Esophagus squamous epithelium (tissue), 4 donors: ENCODE data around the gene FEZF1.

Experiments used
- CTCF ChIP-seq, 6 experiments: fragments of 450-650 bp in 4 of 6; fragments of 200-600 bp in 2 of 6; sonication (generic) in 2 of 6; IDR thresholded peaks; one replicate each; pipeline ENCODE4 v1.5.1; 2016 to 2019; ENCODE audit warnings: antibody characterized with exemption in 6 of 6, mild to moderate bottlenecking in 4 of 6, moderate library complexity in 4 of 6
- POLR2A ChIP-seq, 4 donors: fragments of 450-650 bp; IDR thresholded peaks; one replicate each; pipeline ENCODE4 v1.6.1; 2017; ENCODE audit warnings: antibody characterized with exemption in 4 of 4, mild to moderate bottlenecking in 4 of 4, moderate library complexity in 3 of 4

- TF ChIP-seq CTCF (IDR thresholded peaks at IDR 0.05) = no peak
- TF ChIP-seq POLR2A (IDR thresholded peaks at IDR 0.05) = no peak
Measured at GRCh38 chr7:122315507-122316466, 11.2 kb upstream of the FEZF1 start.
